GM12878 (cell line): ENCODE measurements around the gene COL5A3.

Experiments used
- DPF2 ChIP-seq: fragments of 450-650 bp; IDR thresholded peaks from 2 replicates; pipeline ENCODE4 v1.6.1; 2017; ENCODE audit warnings: mild to moderate bottlenecking
- SMC3 ChIP-seq: IDR thresholded peaks from 2 replicates; pipeline ENCODE4 v1.6.1; 2011; ENCODE audit warnings: low read length, improper control_type of control experiment, borderline replicate concordance
- TCF3 ChIP-seq: IDR thresholded peaks from 2 replicates; pipeline ENCODE4 v1.6.1; 2012; ENCODE audit warnings: low read depth, mild to moderate bottlenecking, low read length, borderline replicate concordance; ENCODE audit not compliant: insufficient read depth
- TF ChIP-seq, protein P1 (sequence below), 3 experiments: IDR thresholded peaks in 2 of 3; conservative IDR thresholded peaks in 1 of 3; 2 replicates each; pipeline ENCODE4 v1.5.1; 2011; ENCODE audit warnings: low read depth in 3 of 3, low read length in 3 of 3, mild to moderate bottlenecking in 3 of 3, control low read depth in 2 of 3, moderate library complexity in 2 of 3, inconsistent platforms in 1 of 3, mixed read lengths in 1 of 3; ENCODE audit not compliant: control insufficient read depth in 2 of 3, insufficient read depth in 1 of 3; ENCODE audit errors: extremely low read depth in 1 of 3

GRCh38 chr19:9952276-9952675, 58.0 kb downstream of the COL5A3 start:
- TF ChIP-seq DPF2 (no peak), TCF3 (no peak), SMC3 (no peak)
- TF ChIP-seq, protein P1, sequence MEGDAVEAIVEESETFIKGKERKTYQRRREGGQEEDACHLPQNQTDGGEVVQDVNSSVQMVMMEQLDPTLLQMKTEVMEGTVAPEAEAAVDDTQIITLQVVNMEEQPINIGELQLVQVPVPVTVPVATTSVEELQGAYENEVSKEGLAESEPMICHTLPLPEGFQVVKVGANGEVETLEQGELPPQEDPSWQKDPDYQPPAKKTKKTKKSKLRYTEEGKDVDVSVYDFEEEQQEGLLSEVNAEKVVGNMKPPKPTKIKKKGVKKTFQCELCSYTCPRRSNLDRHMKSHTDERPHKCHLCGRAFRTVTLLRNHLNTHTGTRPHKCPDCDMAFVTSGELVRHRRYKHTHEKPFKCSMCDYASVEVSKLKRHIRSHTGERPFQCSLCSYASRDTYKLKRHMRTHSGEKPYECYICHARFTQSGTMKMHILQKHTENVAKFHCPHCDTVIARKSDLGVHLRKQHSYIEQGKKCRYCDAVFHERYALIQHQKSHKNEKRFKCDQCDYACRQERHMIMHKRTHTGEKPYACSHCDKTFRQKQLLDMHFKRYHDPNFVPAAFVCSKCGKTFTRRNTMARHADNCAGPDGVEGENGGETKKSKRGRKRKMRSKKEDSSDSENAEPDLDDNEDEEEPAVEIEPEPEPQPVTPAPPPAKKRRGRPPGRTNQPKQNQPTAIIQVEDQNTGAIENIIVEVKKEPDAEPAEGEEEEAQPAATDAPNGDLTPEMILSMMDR (IDR thresholded peaks at IDR 0.05 in 2 of 3, conservative IDR thresholded peaks at IDR 0.05 in 1 of 3; ENCODE audit: control insufficient read depth in 2 of 3, extremely low read depth in 1 of 3, insufficient read depth in 1 of 3, low read depth in 3 of 3, low read length in 3 of 3): no peak
